GM23338 (cell line): ENCODE results near the gene JMJD7. TPM values are rescaled to one million over a fixed set of nuclear protein-coding genes. Genes with fewer than 3 reads are reported as not detected.

Source experiments
- ATAC-seq: fragments of 200-7000 bp; cut with Tn5 transposase; 3 replicates; pipeline ENCODE4 v1.9.1; 2020
- DNase-seq: peaks from one replicate; pipeline ENCODE4 v3.0.0-alpha.2; 2015; ENCODE audit warnings: low spot score
- H2AFZ ChIP-seq: fragments of 200-600 bp; sonication (generic); 2 replicates; pipeline ENCODE4 v1.8.0; 2016; ENCODE audit warnings: antibody characterized with exemption, mild to moderate bottlenecking, moderate library complexity
- H3F3A ChIP-seq: fragments of 200-600 bp; sonication (generic); replicated peaks from 2 replicates; pipeline ENCODE4 v1.8.0; 2017; ENCODE audit warnings: antibody characterized with exemption, mixed run types, low read depth
- H3K27ac ChIP-seq: fragments of 200-600 bp; sonication (generic); 2 replicates; pipeline ENCODE4 v1.6.1; 2016; ENCODE audit warnings: low read depth
- H3K27me3 ChIP-seq: fragments of 200-600 bp; sonication (generic); 2 replicates; pipeline ENCODE4 v1.8.0; 2016; ENCODE audit warnings: mild to moderate bottlenecking, mixed run types, moderate library complexity; ENCODE audit not compliant: insufficient read depth
- H3K36me3 ChIP-seq: fragments of 200-600 bp; sonication (generic); 2 replicates; pipeline ENCODE4 v1.8.0; 2016; ENCODE audit warnings: mild to moderate bottlenecking; ENCODE audit not compliant: insufficient read depth
- H3K4me1 ChIP-seq: fragments of 200-600 bp; sonication (generic); 2 replicates; pipeline ENCODE4 v1.8.0; 2016; ENCODE audit warnings: mild to moderate bottlenecking, moderate library complexity; ENCODE audit not compliant: insufficient read depth
- H3K4me2 ChIP-seq: fragments of 200-600 bp; sonication (generic); 2 replicates; pipeline ENCODE4 v1.7.1; 2017; ENCODE audit warnings: mixed run types
- H3K4me3 ChIP-seq: fragments of 200-600 bp; sonication (generic); 2 replicates; pipeline ENCODE4 v1.6.1; 2016; ENCODE audit warnings: mixed run types
- H3K79me2 ChIP-seq: fragments of 200-600 bp; sonication (generic); replicated peaks from 2 replicates; pipeline ENCODE4 v1.8.0; 2017; ENCODE audit warnings: mild to moderate bottlenecking; ENCODE audit not compliant: insufficient read depth
- H3K9me2 ChIP-seq: fragments of 200-600 bp; sonication (generic); 2 replicates; pipeline ENCODE4 v1.8.0; 2017; ENCODE audit not compliant: insufficient read depth
- H4K20me1 ChIP-seq: fragments of 200-600 bp; sonication (generic); replicated peaks from 2 replicates; pipeline ENCODE4 v1.8.0; 2017; ENCODE audit warnings: mild to moderate bottlenecking; ENCODE audit not compliant: insufficient read depth
- H3K27ac Mint-ChIP-seq: 2 replicates; pipeline ENCODE4 v1.8.0; 2020; ENCODE audit warnings: inconsistent platforms, mild to moderate bottlenecking, moderate library complexity, mixed read lengths
- H3K27me3 Mint-ChIP-seq: 3 replicates; pipeline ENCODE4 v1.8.0; 2022; ENCODE audit warnings: low read depth, mild to moderate bottlenecking, moderate library complexity, mixed read lengths, inconsistent platforms; ENCODE audit not compliant: insufficient read depth, poor library complexity
- H3K36me3 Mint-ChIP-seq: 3 replicates; pipeline ENCODE4 v1.8.0; 2021; ENCODE audit warnings: low read depth, mild to moderate bottlenecking, inconsistent platforms, moderate library complexity, mixed read lengths
- H3K4me1 Mint-ChIP-seq: 3 replicates; pipeline ENCODE4 v1.8.0; 2020; ENCODE audit warnings: mild to moderate bottlenecking, inconsistent platforms, mixed read lengths
- H3K4me3 Mint-ChIP-seq: 3 replicates; pipeline ENCODE4 v1.8.0; 2021; ENCODE audit warnings: moderate library complexity, mild to moderate bottlenecking, inconsistent platforms, mixed read lengths
- H3K9me3 Mint-ChIP-seq: 3 replicates; pipeline ENCODE4 v1.8.0; 2020; ENCODE audit warnings: moderate library complexity, mild to moderate bottlenecking, inconsistent platforms, mixed read lengths
- CREB1 ChIP-seq: fragments of 250-450 bp; sonication (Bioruptor Pico); IDR thresholded peaks from 2 replicates; pipeline ENCODE4 v1.5.0; 2020; ENCODE audit warnings: low read depth, mild to moderate bottlenecking, moderate library complexity
- CTCF ChIP-seq, 2 experiments: fragments of 200-600 bp in 1 of 2; sonication (generic) in 1 of 2; conservative IDR thresholded peaks; 2 replicates each; pipeline versions ENCODE4 v1.5.1 to v1.6.1; 2016 to 2017; ENCODE audit warnings: antibody characterized with exemption in 2 of 2, low read depth in 2 of 2, mild to moderate bottlenecking in 2 of 2, moderate library complexity in 1 of 2
- ETS1 ChIP-seq: IDR thresholded peaks from 2 replicates; pipeline ENCODE4 v1.6.1; 2016; ENCODE audit warnings: antibody characterized with exemption
- EZH2 ChIP-seq: fragments of 200-600 bp; sonication (generic); IDR thresholded peaks from one replicate; pipeline ENCODE4 v1.8.0; 2017; ENCODE audit warnings: antibody characterized with exemption, mild to moderate bottlenecking, low read depth; ENCODE audit not compliant: unreplicated experiment
- EZH2phosphoT487 ChIP-seq: fragments of 200-600 bp; sonication (generic); IDR thresholded peaks from one replicate; pipeline ENCODE4 v1.8.1; 2018; ENCODE audit warnings: antibody characterized with exemption; ENCODE audit not compliant: unreplicated experiment
- JUNB ChIP-seq: IDR thresholded peaks from one replicate; pipeline ENCODE4 v1.6.1; 2016; ENCODE audit warnings: antibody characterized with exemption; ENCODE audit not compliant: unreplicated experiment
- NANOG ChIP-seq: IDR thresholded peaks from 2 replicates; pipeline ENCODE4 v1.6.1; 2016; ENCODE audit warnings: antibody characterized with exemption, borderline replicate concordance
- POLR2AphosphoS5 ChIP-seq: IDR thresholded peaks from 2 replicates; pipeline ENCODE4 v1.6.1; 2016; ENCODE audit warnings: antibody characterized with exemption, low read depth
- REST ChIP-seq: IDR thresholded peaks from one replicate; pipeline ENCODE4 v1.6.1; 2018; ENCODE audit warnings: antibody characterized with exemption; ENCODE audit not compliant: unreplicated experiment
- STAT1 ChIP-seq: IDR thresholded peaks from one replicate; pipeline ENCODE4 v1.6.1; 2016; ENCODE audit warnings: antibody characterized with exemption; ENCODE audit not compliant: unreplicated experiment
- ZNF114 ChIP-seq: fragments of 250-450 bp; sonication (Bioruptor Pico); IDR thresholded peaks from 2 replicates; pipeline ENCODE4 v1.5.0; 2020; ENCODE audit warnings: mild to moderate bottlenecking, moderate library complexity
- ZNF331 ChIP-seq: fragments of 250-450 bp; sonication (Bioruptor Pico); IDR thresholded peaks from 2 replicates; pipeline ENCODE4 v1.5.0; 2020; ENCODE audit warnings: low read depth, mild to moderate bottlenecking, moderate library complexity
- polyA plus RNA-seq: library from polyadenylated mRNA; unstranded; fragments of >200 nt; fragmentation: Nextera tagmentation; extraction: Ambion mirVana; gene quantifications from 2 replicates; pipeline ENCODE4 v1.2.1, GENCODE V29; 2016
- total RNA-seq: library from RNA; depleted of rRNA; stranded (reverse); fragments of >200 nt; shearing (Covaris generic); gene quantifications from 2 replicates; pipeline ENCODE4 v1.2.3, GENCODE V29; 2014
- TF ChIP-seq, protein P1 (sequence below): fragments of 250-450 bp; sonication (Bioruptor Pico); IDR thresholded peaks from 2 replicates; pipeline ENCODE4 v1.5.0; 2020; ENCODE audit warnings: mild to moderate bottlenecking, moderate library complexity

JMJD7 gene
- total and polyA plus RNA-seq, 2 experiments from 2014 or later, result 8.5 to 9.2 TPM

GRCh38 chr15:41836713-41837454, 9.0 kb downstream of the JMJD7 start:
- no peaks in the 10 kb centered on the region for H3K79me2 ChIP-seq
- no peaks in the 10 kb centered on the region; the same call in 1 of the 2 replicates for H3K36me3 ChIP-seq
- ATAC-seq (no peak), DNase-seq (no peak)
- H3K27ac ChIP-seq, result no peak overlapping the region
- TF ChIP-seq CREB1 (CRISPR knock-in tag) (no peak), EZH2 (no peak), ETS1 (no peak), POLR2AphosphoS5 (no peak), JUNB (no peak), ZNF114 (CRISPR knock-in tag) (no peak), NANOG (no peak), CTCF (conservative IDR thresholded peaks at IDR 0.05; ENCODE audit: low read depth in 2 of 2) (no peak), REST (no peak), STAT1 (no peak), ZNF331 (CRISPR knock-in tag) (no peak), EZH2phosphoT487 (no peak)
- TF ChIP-seq, protein P1, sequence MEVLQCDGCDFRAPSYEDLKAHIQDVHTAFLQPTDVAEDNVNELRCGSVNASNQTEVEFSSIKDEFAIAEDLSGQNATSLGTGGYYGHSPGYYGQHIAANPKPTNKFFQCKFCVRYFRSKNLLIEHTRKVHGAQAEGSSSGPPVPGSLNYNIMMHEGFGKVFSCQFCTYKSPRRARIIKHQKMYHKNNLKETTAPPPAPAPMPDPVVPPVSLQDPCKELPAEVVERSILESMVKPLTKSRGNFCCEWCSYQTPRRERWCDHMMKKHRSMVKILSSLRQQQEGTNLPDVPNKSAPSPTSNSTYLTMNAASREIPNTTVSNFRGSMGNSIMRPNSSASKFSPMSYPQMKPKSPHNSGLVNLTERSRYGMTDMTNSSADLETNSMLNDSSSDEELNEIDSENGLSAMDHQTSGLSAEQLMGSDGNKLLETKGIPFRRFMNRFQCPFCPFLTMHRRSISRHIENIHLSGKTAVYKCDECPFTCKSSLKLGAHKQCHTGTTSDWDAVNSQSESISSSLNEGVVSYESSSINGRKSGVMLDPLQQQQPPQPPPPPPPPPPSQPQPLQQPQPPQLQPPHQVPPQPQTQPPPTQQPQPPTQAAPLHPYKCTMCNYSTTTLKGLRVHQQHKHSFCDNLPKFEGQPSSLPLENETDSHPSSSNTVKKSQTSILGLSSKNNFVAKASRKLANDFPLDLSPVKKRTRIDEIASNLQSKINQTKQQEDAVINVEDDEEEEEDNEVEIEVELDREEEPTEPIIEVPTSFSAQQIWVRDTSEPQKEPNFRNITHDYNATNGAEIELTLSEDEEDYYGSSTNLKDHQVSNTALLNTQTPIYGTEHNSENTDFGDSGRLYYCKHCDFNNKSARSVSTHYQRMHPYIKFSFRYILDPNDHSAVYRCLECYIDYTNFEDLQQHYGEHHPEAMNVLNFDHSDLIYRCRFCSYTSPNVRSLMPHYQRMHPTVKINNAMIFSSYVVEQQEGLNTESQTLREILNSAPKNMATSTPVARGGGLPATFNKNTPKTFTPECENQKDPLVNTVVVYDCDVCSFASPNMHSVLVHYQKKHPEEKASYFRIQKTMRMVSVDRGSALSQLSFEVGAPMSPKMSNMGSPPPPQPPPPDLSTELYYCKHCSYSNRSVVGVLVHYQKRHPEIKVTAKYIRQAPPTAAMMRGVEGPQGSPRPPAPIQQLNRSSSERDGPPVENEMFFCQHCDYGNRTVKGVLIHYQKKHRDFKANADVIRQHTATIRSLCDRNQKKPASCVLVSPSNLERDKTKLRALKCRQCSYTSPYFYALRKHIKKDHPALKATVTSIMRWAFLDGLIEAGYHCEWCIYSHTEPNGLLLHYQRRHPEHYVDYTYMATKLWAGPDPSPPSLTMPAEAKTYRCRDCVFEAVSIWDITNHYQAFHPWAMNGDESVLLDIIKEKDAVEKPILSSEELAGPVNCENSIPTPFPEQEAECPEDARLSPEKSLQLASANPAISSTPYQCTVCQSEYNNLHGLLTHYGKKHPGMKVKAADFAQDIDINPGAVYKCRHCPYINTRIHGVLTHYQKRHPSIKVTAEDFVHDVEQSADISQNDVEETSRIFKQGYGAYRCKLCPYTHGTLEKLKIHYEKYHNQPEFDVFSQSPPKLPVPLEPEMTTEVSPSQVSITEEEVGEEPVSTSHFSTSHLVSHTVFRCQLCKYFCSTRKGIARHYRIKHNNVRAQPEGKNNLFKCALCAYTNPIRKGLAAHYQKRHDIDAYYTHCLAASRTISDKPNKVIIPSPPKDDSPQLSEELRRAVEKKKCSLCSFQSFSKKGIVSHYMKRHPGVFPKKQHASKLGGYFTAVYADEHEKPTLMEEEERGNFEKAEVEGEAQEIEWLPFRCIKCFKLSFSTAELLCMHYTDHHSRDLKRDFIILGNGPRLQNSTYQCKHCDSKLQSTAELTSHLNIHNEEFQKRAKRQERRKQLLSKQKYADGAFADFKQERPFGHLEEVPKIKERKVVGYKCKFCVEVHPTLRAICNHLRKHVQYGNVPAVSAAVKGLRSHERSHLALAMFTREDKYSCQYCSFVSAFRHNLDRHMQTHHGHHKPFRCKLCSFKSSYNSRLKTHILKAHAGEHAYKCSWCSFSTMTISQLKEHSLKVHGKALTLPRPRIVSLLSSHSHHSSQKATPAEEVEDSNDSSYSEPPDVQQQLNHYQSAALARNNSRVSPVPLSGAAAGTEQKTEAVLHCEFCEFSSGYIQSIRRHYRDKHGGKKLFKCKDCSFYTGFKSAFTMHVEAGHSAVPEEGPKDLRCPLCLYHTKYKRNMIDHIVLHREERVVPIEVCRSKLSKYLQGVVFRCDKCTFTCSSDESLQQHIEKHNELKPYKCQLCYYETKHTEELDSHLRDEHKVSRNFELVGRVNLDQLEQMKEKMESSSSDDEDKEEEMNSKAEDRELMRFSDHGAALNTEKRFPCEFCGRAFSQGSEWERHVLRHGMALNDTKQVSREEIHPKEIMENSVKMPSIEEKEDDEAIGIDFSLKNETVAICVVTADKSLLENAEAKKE (CRISPR knock-in tag), result no peak
- no peak overlapping the region for H3K4me2 ChIP-seq
- Mint-ChIP-seq H3K9me3 (no peaks in the 10 kb centered on the region), H3K4me3 (no peak overlapping the region), H3K27me3 (peaks cover 8% of the 10 kb centered on the region), H3K36me3 (peaks cover 10% of the 10 kb centered on the region; the same call in 2 of the 3 replicates), H3K4me1 (no peaks in the 10 kb centered on the region; the same call in 2 of the 3 replicates), H3K27ac (no peak overlapping the region)
- no peaks in the 10 kb centered on the region for H3K4me1 ChIP-seq
- no peaks in the 10 kb centered on the region; the same call in 1 of the 2 replicates for H4K20me1 ChIP-seq
- no peaks in the 10 kb centered on the region for H3K9me2 ChIP-seq
- H2AFZ ChIP-seq, result no peak overlapping the region
- H3F3A ChIP-seq, result no peaks in the 10 kb centered on the region
- no peaks in the 10 kb centered on the region for H3K27me3 ChIP-seq
- H3K4me3 ChIP-seq, result no peak overlapping the region
